CMK (cell line): Measurements from ENCODE around the gene CDKN1C.

Source experiments
- DNase-seq: peaks from one replicate; pipeline ENCODE4 v3.0.0-alpha.2; 2010; ENCODE audit warnings: low read depth

Gene CDKN1C

GRCh38 chr11:2889362-2890273, 4.0 kb upstream of the CDKN1C start:
- no peak for DNase-seq

GRCh38 chr11:2888266-2888968, 2.8 kb upstream of the CDKN1C start:
- DNase-seq: no peak

- DNase-seq: no peak
Observed at GRCh38 chr11:2887515-2888195, 2.1 kb upstream of the CDKN1C start.

- DNase-seq: no peak
Observed at GRCh38 chr11:2886936-2887335, 1.4 kb upstream of the CDKN1C start.

- DNase-seq: no peak
Observed at GRCh38 chr11:2886191-2886894, 768 bp upstream of the CDKN1C start.

- DNase-seq: no peak
Observed at GRCh38 chr11:2885017-2885677, 428 bp downstream of the CDKN1C start.

GRCh38 chr11:2883979-2884815, 1.4 kb downstream of the CDKN1C start:
- no peak for DNase-seq

- no peak for DNase-seq
Observed at GRCh38 chr11:2883640-2883978, 2.0 kb downstream of the CDKN1C start.

- no peak for DNase-seq
Observed at GRCh38 chr11:2882396-2883110, 3.0 kb downstream of the CDKN1C start.

- DNase-seq: no peak
Observed at GRCh38 chr11:2881981-2882375, 3.6 kb downstream of the CDKN1C start.

- no peak for DNase-seq
Observed at GRCh38 chr11:2881076-2881980, 4.2 kb downstream of the CDKN1C start.

GRCh38 chr11:2880646-2881045, 4.9 kb downstream of the CDKN1C start:
- no peak for DNase-seq

- no peak for DNase-seq
Observed at GRCh38 chr11:2878782-2879181, 6.8 kb downstream of the CDKN1C start.

- DNase-seq: no peak
Observed at GRCh38 chr11:2877474-2877873, 8.1 kb downstream of the CDKN1C start.

GRCh38 chr11:2874963-2875362, 10.6 kb downstream of the CDKN1C start:
- DNase-seq: no peak

- no peak for DNase-seq
Observed at GRCh38 chr11:2870969-2871680, 14.4 kb downstream of the CDKN1C start.

- no peak for DNase-seq
Observed at GRCh38 chr11:2870460-2870859, 15.1 kb downstream of the CDKN1C start.
